DOHH2 (cell line): Measurements from ENCODE around the gene SMARCD1.

Source experiments
- CTCF ChIP-seq: fragments of 200-600 bp; sonication (generic); IDR thresholded peaks from one replicate; pipeline ENCODE4 v1.5.1; 2014; ENCODE audit warnings: antibody characterized with exemption, mild to moderate bottlenecking, low read depth, low read length; ENCODE audit not compliant: poor library complexity, severe bottlenecking
- EZH2phosphoT487 ChIP-seq: fragments of 200-600 bp; sonication (generic); IDR thresholded peaks from 2 replicates; pipeline ENCODE4 v1.6.1; 2017; ENCODE audit warnings: borderline replicate concordance, mild to moderate bottlenecking, antibody characterized with exemption, low read length, moderate library complexity, mixed read lengths

GRCh38 chr12:50120521-50120920, 35.4 kb downstream of the SMARCD1 start:
- TF ChIP-seq CTCF (no peak), EZH2phosphoT487 (no peak)
